Colonic mucosa (tissue), 4 donors: ENCODE results near the gene CST3. TPM values are rescaled to one million over a fixed set of nuclear protein-coding genes. Genes with fewer than 3 reads are reported as not detected.
A peak's percentile ranks its signal among the peaks of the same experiment; 100 is the strongest.
"Not testable (repeated sequence)": the region's sequence is repeated elsewhere in the genome, so short reads cannot be mapped to it uniquely, and the experiment has no call there.

Source experiments
- DNase-seq: peaks from one replicate; pipeline ENCODE4 v3.0.0-alpha.2; 2020
- H3K27ac ChIP-seq: fragments of 200-600 bp; one replicate; pipeline ENCODE4 v1.8.0; 2021
- H3K27me3 ChIP-seq: fragments of 200-600 bp; one replicate; pipeline ENCODE4 v1.8.0; 2021
- H3K36me3 ChIP-seq: fragments of 200-600 bp; one replicate; pipeline ENCODE4 v1.8.0; 2021
- H3K4me1 ChIP-seq: fragments of 200-600 bp; one replicate; pipeline ENCODE4 v1.8.0; 2021; ENCODE audit warnings: mild to moderate bottlenecking
- H3K4me3 ChIP-seq: fragments of 200-600 bp; one replicate; pipeline ENCODE4 v1.8.0; 2021
- H3K9ac ChIP-seq, 2 donors: one replicate each; pipeline ENCODE4 v1.7.0; 2013; ENCODE audit warnings: control low read depth in 2 of 2, low read depth in 2 of 2, low read length in 2 of 2
- H3K9me3 ChIP-seq: fragments of 200-600 bp; one replicate; pipeline ENCODE4 v1.8.0; 2021
- intact Hi-C: fragments of 100-400 bp; cut with DNase I; formaldehyde crosslinking; loops from one replicate; pipeline ENCODE4 v1.14.1; 2022
- total RNA-seq, 2 donors: library from RNA; stranded (reverse); fragmentation: NEBNext Ultra II Directional in 1 of 2; extraction: Animal tissue kit (Norgen Biotek cat#: 25700) in 1 of 2; gene quantifications; one replicate each; pipeline ENCODE4 v1.2.1, GENCODE V29; 2021
- TF ChIP-seq, protein P1 (sequence below): fragments of 200-600 bp; IDR thresholded peaks from one replicate; pipeline ENCODE4 v1.8.0; 2022; ENCODE audit warnings: antibody characterized with exemption, mild to moderate bottlenecking
- donor health status: healthy.
- donor health status: DM: no; HTN: no; CAD: no.
- donor health status: DM: no; HTN: no; CAD: no.

The CST3 gene
- total RNA-seq, 2 donors from 2014 or later: 606 to 666 TPM

GRCh38 chr20:23623666-23624323 is 14.0 kb downstream of the CST3 start:
- Histone ChIP-seq H3K27ac (no peak overlapping the region), H3K4me1 (no peaks in the 10 kb centered on the region), H3K36me3 (no peaks in the 10 kb centered on the region), H3K27me3 (no peaks in the 10 kb centered on the region), H3K9ac (no peak overlapping the region), H3K9me3 (no peaks in the 10 kb centered on the region), H3K4me3 (no peak overlapping the region)
- intact Hi-C loops: no loop called here
- TF ChIP-seq, protein P1, sequence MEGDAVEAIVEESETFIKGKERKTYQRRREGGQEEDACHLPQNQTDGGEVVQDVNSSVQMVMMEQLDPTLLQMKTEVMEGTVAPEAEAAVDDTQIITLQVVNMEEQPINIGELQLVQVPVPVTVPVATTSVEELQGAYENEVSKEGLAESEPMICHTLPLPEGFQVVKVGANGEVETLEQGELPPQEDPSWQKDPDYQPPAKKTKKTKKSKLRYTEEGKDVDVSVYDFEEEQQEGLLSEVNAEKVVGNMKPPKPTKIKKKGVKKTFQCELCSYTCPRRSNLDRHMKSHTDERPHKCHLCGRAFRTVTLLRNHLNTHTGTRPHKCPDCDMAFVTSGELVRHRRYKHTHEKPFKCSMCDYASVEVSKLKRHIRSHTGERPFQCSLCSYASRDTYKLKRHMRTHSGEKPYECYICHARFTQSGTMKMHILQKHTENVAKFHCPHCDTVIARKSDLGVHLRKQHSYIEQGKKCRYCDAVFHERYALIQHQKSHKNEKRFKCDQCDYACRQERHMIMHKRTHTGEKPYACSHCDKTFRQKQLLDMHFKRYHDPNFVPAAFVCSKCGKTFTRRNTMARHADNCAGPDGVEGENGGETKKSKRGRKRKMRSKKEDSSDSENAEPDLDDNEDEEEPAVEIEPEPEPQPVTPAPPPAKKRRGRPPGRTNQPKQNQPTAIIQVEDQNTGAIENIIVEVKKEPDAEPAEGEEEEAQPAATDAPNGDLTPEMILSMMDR: no peak
- peak; percentile 10 for DNase-seq

DNA sequence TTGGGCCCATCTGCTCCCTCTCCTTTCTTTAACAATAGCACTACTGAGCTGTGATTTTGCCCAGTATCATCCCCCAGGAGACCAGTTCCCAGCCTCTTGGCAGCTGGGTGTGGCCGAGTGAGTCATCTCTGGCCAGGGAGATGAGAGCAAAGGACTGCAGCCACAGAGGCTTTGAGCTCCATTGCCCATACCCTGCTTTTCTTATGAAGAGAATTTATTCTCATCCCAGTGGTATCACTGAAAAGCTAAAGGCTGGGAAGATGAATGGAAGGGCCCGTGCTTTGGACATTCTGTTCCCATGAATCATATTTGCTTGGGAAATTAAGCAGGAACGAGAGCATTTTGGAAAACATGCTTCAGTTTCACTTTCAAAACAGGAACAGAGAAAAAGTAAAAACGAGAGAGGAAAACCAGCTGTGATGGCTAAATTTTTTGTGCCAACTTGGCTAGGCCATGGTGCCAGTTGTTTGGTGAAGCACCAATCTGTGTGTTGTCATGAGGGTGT is 14.9 kb downstream of the CST3 start:
- H3K4me3 ChIP-seq: no peak overlapping the region
- no peaks in the 10 kb centered on the region for H3K9me3 ChIP-seq

DNA sequence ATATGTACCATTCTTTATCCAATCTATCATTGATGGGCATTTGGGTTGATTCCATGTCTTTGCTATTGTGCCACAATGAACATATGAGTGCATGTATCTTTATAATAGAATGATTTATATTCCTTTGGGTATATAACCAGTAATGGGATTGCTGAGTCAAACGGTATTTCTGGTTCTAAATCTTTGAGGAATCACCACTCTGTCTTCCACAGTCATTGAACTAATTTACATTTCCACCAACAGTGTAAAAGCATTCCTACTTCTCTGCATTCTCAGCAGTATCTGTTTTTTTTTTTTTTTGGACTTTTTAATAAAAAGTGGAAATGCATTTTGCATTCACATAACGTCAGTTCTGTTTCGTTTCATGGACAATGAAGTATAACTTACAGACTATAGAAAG is 15.4 kb downstream of the CST3 start:
- H3K4me3 ChIP-seq, H3K36me3 ChIP-seq, H3K27me3 ChIP-seq, DNase-seq, H3K9ac ChIP-seq, H3K4me1 ChIP-seq, intact Hi-C loops, H3K9me3 ChIP-seq: not testable (repeated sequence)
- H3K27ac ChIP-seq: peak overlapping the region; percentile 68

More for the DNA sequence above, 14.9 kb downstream of the CST3 start:
- intact Hi-C loops: no loop called here
- Histone ChIP-seq H3K4me1 (no peaks in the 10 kb centered on the region), H3K9ac (no peak overlapping the region), H3K27ac (peak overlapping the region; percentile 68), H3K36me3 (no peaks in the 10 kb centered on the region), H3K27me3 (no peaks in the 10 kb centered on the region)
- DNase-seq: peak; percentile 74
- TF ChIP-seq, protein P1: no peak

- peak; percentile 14 for DNase-seq
- H3K27me3 ChIP-seq, H3K9ac ChIP-seq, H3K4me1 ChIP-seq, H3K9me3 ChIP-seq, H3K27ac ChIP-seq, intact Hi-C loops, H3K4me3 ChIP-seq, H3K36me3 ChIP-seq: not testable (repeated sequence)
Observed at GRCh38 chr20:23620670-23621386, 16.9 kb downstream of the CST3 start.

GRCh38 chr20:23614163-23614562 is 23.6 kb downstream of the CST3 start:
- no peaks in the 10 kb centered on the region for H3K9me3 ChIP-seq
- DNase-seq: peak; percentile 15
- TF ChIP-seq, protein P1: no peak
- H3K36me3 ChIP-seq: no peaks in the 10 kb centered on the region
- H3K4me3 ChIP-seq: no peak overlapping the region
- intact Hi-C loops: no loop called here
- H3K27ac ChIP-seq: no peak overlapping the region
- no peaks in the 10 kb centered on the region for H3K4me1 ChIP-seq
- no peak overlapping the region for H3K9ac ChIP-seq
- H3K27me3 ChIP-seq: no peaks in the 10 kb centered on the region

DNA sequence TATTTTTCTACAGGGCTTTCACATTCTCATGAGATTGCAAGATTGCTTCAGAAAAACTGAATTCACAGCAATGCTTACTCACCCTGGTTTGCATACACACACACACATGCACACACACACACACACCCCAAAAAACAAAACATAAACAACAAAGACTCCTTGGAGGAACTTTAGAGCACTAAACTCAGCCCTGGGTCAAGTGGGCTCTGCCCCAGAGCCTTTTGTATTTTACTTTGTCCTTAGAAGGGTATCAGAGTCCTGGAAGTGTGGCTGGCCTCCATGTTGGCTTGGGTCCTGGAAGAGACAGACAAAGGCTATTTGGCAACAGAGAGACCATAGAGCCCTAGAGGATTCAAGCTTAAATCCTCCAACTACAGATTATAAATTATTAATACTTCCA is 24.1 kb downstream of the CST3 start:
- Histone ChIP-seq H3K27me3 (no peaks in the 10 kb centered on the region), H3K9ac (no peak overlapping the region), H3K9me3 (no peaks in the 10 kb centered on the region), H3K36me3 (no peaks in the 10 kb centered on the region), H3K4me1 (no peaks in the 10 kb centered on the region), H3K4me3 (no peak overlapping the region), H3K27ac (no peak overlapping the region)
- peak; percentile 35 for DNase-seq
- intact Hi-C loops: no loop called here
- TF ChIP-seq, protein P1: no peak
